Peyer's patch (tissue), 4 donors: ENCODE results near the gene RAB40B.

Source experiments
- POLR2A ChIP-seq, 2 donors: fragments of 450-650 bp; IDR thresholded peaks; one replicate each; pipeline ENCODE4 v1.5.1; 2017; ENCODE audit warnings: antibody characterized with exemption in 2 of 2, mild to moderate bottlenecking in 2 of 2, moderate library complexity in 2 of 2
- TF ChIP-seq, protein P1 (sequence below), 6 experiments: fragments of 450-650 bp in 4 of 6; fragments of 200-600 bp in 2 of 6; sonication (generic) in 1 of 6; IDR thresholded peaks; one replicate each; pipeline ENCODE4 v1.5.1; 2017 to 2019; ENCODE audit warnings: antibody characterized with exemption in 6 of 6, mild to moderate bottlenecking in 3 of 6, moderate library complexity in 1 of 6

DNA sequence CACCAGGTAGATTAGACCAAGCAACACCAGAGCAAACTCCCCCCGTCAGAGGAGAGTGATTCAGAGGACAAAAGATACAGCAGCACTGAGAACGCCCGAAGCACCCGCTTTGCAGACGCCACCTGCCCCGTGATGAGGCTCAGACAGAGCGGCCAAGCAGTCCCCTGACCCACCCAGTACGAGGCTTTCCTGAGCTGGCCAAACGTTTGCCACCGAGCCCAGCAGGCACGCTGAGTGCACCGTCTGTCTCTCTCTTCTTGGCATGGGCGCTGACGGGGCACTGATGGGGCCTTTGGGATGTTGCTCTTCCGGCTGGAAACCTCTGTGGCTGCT is 30.9 kb downstream of the RAB40B start:
- TF ChIP-seq, protein P1, sequence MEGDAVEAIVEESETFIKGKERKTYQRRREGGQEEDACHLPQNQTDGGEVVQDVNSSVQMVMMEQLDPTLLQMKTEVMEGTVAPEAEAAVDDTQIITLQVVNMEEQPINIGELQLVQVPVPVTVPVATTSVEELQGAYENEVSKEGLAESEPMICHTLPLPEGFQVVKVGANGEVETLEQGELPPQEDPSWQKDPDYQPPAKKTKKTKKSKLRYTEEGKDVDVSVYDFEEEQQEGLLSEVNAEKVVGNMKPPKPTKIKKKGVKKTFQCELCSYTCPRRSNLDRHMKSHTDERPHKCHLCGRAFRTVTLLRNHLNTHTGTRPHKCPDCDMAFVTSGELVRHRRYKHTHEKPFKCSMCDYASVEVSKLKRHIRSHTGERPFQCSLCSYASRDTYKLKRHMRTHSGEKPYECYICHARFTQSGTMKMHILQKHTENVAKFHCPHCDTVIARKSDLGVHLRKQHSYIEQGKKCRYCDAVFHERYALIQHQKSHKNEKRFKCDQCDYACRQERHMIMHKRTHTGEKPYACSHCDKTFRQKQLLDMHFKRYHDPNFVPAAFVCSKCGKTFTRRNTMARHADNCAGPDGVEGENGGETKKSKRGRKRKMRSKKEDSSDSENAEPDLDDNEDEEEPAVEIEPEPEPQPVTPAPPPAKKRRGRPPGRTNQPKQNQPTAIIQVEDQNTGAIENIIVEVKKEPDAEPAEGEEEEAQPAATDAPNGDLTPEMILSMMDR (IDR thresholded peaks at IDR 0.05) = no peak
- no peak for TF ChIP-seq POLR2A (IDR thresholded peaks at IDR 0.05)
